Caco-2 (cell line): ENCODE results near the gene LRP1B. TPM values are rescaled to one million over a fixed set of nuclear protein-coding genes. Genes with fewer than 3 reads are reported as not detected.

Source experiments
- BruUV-seq: library from RNA; stranded (reverse); fragments of 400-500 nt; replicated peaks from 2 replicates; lab custom pipeline; 2021; lab: Mats Ljungman, UMichigan
- CTCF ChIA-PET: fragments of 300-600 bp; sonication (Branson Sonifier 250); formaldehyde crosslinking; loops from one replicate; lab custom pipeline; 2022; ENCODE audit warnings: antibody characterized with exemption; lab: Charles Lee
- POLR2A ChIA-PET: fragments of 300-600 bp; sonication (Branson Sonifier 250); formaldehyde crosslinking; loops from one replicate; lab custom pipeline; 2022; ENCODE audit warnings: antibody characterized with exemption; lab: Charles Lee
- DNase-seq, 2 experiments: peaks; one replicate each; pipeline versions ENCODE4 v3.0.0 to v3.0.0-alpha.2; 2020 to 2022
- H3K27me3 ChIP-seq: replicated peaks from 2 replicates; pipeline ENCODE4 v1.6.0; 2011; ENCODE audit warnings: low read length; ENCODE audit not compliant: control insufficient read depth, insufficient read depth
- H3K36me3 ChIP-seq: 2 replicates; pipeline ENCODE4 v1.5.1; 2011; ENCODE audit warnings: low read length; ENCODE audit not compliant: control insufficient read depth, insufficient read depth
- H3K4me1 ChIP-seq: fragments of 250-450 bp; sonication (Bioruptor Pico); 2 replicates; pipeline ENCODE4 v1.5.1; 2020; ENCODE audit warnings: mild to moderate bottlenecking
- H3K4me3 ChIP-seq: 2 replicates; pipeline ENCODE4 v1.5.1; 2011; ENCODE audit warnings: low read depth, mild to moderate bottlenecking, control low read depth, low read length
- H3K9me3 ChIP-seq: fragments of 250-450 bp; sonication (Bioruptor Pico); 2 replicates; pipeline ENCODE4 v1.5.1; 2020; ENCODE audit warnings: mild to moderate bottlenecking, moderate library complexity
- H3K27ac Mint-ChIP-seq: one replicate; pipeline ENCODE4 v1.8.0; 2022; ENCODE audit warnings: mixed read lengths; ENCODE audit not compliant: unreplicated experiment
- H3K27me3 Mint-ChIP-seq: one replicate; pipeline ENCODE4 v1.8.0; 2022; ENCODE audit warnings: mixed read lengths; ENCODE audit not compliant: insufficient read depth, unreplicated experiment
- H3K36me3 Mint-ChIP-seq: one replicate; pipeline ENCODE4 v1.8.0; 2022; ENCODE audit warnings: mild to moderate bottlenecking, mixed read lengths; ENCODE audit not compliant: insufficient read depth, unreplicated experiment
- H3K4me1 Mint-ChIP-seq: one replicate; pipeline ENCODE4 v1.8.0; 2022; ENCODE audit warnings: low read depth, mixed read lengths; ENCODE audit not compliant: unreplicated experiment
- H3K4me3 Mint-ChIP-seq: one replicate; pipeline ENCODE4 v1.8.0; 2022; ENCODE audit warnings: mild to moderate bottlenecking, moderate library complexity, mixed read lengths; ENCODE audit not compliant: unreplicated experiment
- H3K9me3 Mint-ChIP-seq: one replicate; pipeline ENCODE4 v1.8.0; 2022; ENCODE audit warnings: mixed read lengths; ENCODE audit not compliant: unreplicated experiment
- intact Hi-C: fragments of 100-400 bp; cut with micrococcal nuclease; formaldehyde crosslinking; loops from one replicate; pipeline ENCODE4 v1.10.0; 2022; ENCODE audit not compliant: unreplicated experiment
- total RNA-seq: library from RNA; stranded (reverse); gene quantifications from 2 replicates; pipeline ENCODE4 v1.2.3, GENCODE V29; 2022
- TF ChIP-seq, protein P1 (sequence below), 2 experiments: fragments of 200-600 bp in 1 of 2; IDR thresholded peaks; 1 replicate in 1 of 2; 2 replicates in 1 of 2; pipeline versions ENCODE4 v1.5.1 to v1.8.0; 2011 to 2022; ENCODE audit warnings: antibody characterized with exemption in 1 of 2, control low read depth in 1 of 2, inconsistent platforms in 1 of 2, low read depth in 1 of 2, low read length in 1 of 2, mild to moderate bottlenecking in 1 of 2, moderate library complexity in 1 of 2; ENCODE audit not compliant: insufficient read depth in 1 of 2, severe bottlenecking in 1 of 2, unreplicated experiment in 1 of 2

Gene LRP1B
- total RNA-seq, 1 experiment from 2014 or later: not detected

DNA sequence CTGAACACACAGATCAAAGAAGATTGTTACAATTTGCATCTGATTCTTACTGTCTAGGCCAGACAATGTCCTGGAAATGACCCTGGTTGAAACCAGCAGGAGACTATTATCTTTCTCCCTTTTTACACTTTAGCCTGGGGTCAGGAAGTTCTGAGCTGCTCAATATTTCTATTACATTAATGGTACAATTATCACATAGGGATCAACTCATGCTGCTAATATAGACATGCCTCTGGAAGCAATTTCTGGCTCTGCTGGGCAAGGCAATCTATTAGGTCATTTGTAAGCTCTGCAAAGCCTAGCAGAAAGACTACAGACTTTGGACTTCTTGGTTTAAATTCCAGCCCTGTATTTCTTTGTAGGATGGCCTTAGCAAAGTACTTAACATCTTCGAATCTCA, 205.3 kb downstream of the LRP1B start:
- Mint-ChIP-seq H3K27ac (no peak overlapping the region), H3K9me3 (no peaks in the 10 kb centered on the region), H3K4me1 (no peaks in the 10 kb centered on the region), H3K27me3 (no peaks in the 10 kb centered on the region), H3K36me3 (no peaks in the 10 kb centered on the region), H3K4me3 (no peak overlapping the region)
- no TSS peak for BruUV-seq
- H3K36me3 ChIP-seq: no peaks in the 10 kb centered on the region
- intact Hi-C loops: no loop called here
- no peak for DNase-seq
- H3K9me3 ChIP-seq: no peaks in the 10 kb centered on the region
- no peak overlapping the region for H3K4me3 ChIP-seq
- no peaks in the 10 kb centered on the region for H3K4me1 ChIP-seq
- CTCF ChIA-PET: no interaction called here
- POLR2A ChIA-PET: no interaction called here
- H3K27me3 ChIP-seq: no peaks in the 10 kb centered on the region
- TF ChIP-seq, protein P1, sequence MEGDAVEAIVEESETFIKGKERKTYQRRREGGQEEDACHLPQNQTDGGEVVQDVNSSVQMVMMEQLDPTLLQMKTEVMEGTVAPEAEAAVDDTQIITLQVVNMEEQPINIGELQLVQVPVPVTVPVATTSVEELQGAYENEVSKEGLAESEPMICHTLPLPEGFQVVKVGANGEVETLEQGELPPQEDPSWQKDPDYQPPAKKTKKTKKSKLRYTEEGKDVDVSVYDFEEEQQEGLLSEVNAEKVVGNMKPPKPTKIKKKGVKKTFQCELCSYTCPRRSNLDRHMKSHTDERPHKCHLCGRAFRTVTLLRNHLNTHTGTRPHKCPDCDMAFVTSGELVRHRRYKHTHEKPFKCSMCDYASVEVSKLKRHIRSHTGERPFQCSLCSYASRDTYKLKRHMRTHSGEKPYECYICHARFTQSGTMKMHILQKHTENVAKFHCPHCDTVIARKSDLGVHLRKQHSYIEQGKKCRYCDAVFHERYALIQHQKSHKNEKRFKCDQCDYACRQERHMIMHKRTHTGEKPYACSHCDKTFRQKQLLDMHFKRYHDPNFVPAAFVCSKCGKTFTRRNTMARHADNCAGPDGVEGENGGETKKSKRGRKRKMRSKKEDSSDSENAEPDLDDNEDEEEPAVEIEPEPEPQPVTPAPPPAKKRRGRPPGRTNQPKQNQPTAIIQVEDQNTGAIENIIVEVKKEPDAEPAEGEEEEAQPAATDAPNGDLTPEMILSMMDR (IDR thresholded peaks at IDR 0.05; ENCODE audit: insufficient read depth in 1 of 2, low read depth in 1 of 2, low read length in 1 of 2, severe bottlenecking in 1 of 2, unreplicated experiment in 1 of 2): no peak

DNA sequence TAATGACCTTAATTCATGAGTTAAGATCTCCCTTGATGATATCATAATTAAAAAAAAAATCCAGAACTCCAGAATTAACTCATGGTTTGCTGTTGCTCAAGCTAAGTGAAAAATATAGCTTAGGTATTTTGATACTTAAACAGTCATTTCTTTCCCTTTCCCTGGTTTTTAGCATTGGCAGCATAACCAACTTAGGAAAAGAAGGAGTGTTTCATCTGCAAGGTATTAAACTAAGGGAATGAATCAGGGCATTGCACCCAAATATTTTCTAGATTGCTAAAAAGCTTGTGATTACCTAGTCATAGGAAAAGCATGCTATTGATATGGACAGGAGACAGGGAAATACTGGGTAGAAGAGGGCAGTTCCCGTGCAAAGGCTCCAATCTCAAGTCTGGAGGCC, 207.2 kb downstream of the LRP1B start:
- H3K36me3 Mint-ChIP-seq: no peaks in the 10 kb centered on the region
- no peaks in the 10 kb centered on the region for H3K27me3 Mint-ChIP-seq
- no peak for DNase-seq
- no peaks in the 10 kb centered on the region for H3K9me3 ChIP-seq
- no peak overlapping the region for H3K4me3 Mint-ChIP-seq
- no peaks in the 10 kb centered on the region for H3K36me3 ChIP-seq
- intact Hi-C loops: no loop called here
- TF ChIP-seq, protein P1 (IDR thresholded peaks at IDR 0.05; ENCODE audit: insufficient read depth in 1 of 2, low read depth in 1 of 2, low read length in 1 of 2, severe bottlenecking in 1 of 2, unreplicated experiment in 1 of 2): no peak
- no TSS peak for BruUV-seq
- CTCF ChIA-PET: no interaction called here
- H3K27ac Mint-ChIP-seq: no peak overlapping the region
- POLR2A ChIA-PET: no interaction called here
- no peaks in the 10 kb centered on the region for H3K4me1 ChIP-seq
- no peak overlapping the region for H3K4me3 ChIP-seq
- H3K9me3 Mint-ChIP-seq: no peaks in the 10 kb centered on the region
- H3K4me1 Mint-ChIP-seq: no peaks in the 10 kb centered on the region
- H3K27me3 ChIP-seq: no peaks in the 10 kb centered on the region

- Histone ChIP-seq H3K4me3 (no peak overlapping the region), H3K4me1 (no peaks in the 10 kb centered on the region), H3K9me3 (no peaks in the 10 kb centered on the region), H3K36me3 (no peaks in the 10 kb centered on the region), H3K27me3 (no peaks in the 10 kb centered on the region)
- DNase-seq: peak in 1 of 2 experiments; percentile 46
- intact Hi-C loops: loop anchor here (1.0 kb wide), 1 partner anchor 229 kb away; no protein-coding TSS in a partner anchor
- Mint-ChIP-seq H3K4me3 (no peak overlapping the region), H3K9me3 (peaks cover 10% of the 10 kb centered on the region), H3K27me3 (no peaks in the 10 kb centered on the region), H3K4me1 (no peaks in the 10 kb centered on the region), H3K36me3 (no peaks in the 10 kb centered on the region), H3K27ac (no peak overlapping the region)
- no TSS peak for BruUV-seq
- ChIA-PET POLR2A (no interaction called here), CTCF (no interaction called here)
- TF ChIP-seq, protein P1 (IDR thresholded peaks at IDR 0.05; ENCODE audit: insufficient read depth in 1 of 2, low read depth in 1 of 2, low read length in 1 of 2, severe bottlenecking in 1 of 2, unreplicated experiment in 1 of 2): peak; percentile 30 to 37
Measured at GRCh38 chr2:141911485-141912066, 219.2 kb downstream of the LRP1B start.
